Measurements from ENCODE around the gene KNTC1. TPM values are rescaled to one million over a fixed set of nuclear protein-coding genes. Genes with fewer than 3 reads are reported as not detected.
A peak's percentile ranks its signal among the peaks of the same experiment; 100 is the strongest.

KNTC1 gene
- total RNA-seq, 2 donors from 2014 or later: 86.7 to 115 TPM

- H3K36me3 Mint-ChIP-seq (ENCODE audit: low read depth): peaks cover 43% of the 10 kb centered on the region
- DNase-seq: peak; percentile 52
- peaks cover 11% of the 10 kb centered on the region for H3K4me1 Mint-ChIP-seq
- peak overlapping the region; percentile 97 for H3K27ac ChIP-seq (ENCODE audit: low read depth, low read length)
- no peak overlapping the region for H3K4me3 ChIP-seq (ENCODE audit: low read length)
- TF ChIP-seq, protein P1, sequence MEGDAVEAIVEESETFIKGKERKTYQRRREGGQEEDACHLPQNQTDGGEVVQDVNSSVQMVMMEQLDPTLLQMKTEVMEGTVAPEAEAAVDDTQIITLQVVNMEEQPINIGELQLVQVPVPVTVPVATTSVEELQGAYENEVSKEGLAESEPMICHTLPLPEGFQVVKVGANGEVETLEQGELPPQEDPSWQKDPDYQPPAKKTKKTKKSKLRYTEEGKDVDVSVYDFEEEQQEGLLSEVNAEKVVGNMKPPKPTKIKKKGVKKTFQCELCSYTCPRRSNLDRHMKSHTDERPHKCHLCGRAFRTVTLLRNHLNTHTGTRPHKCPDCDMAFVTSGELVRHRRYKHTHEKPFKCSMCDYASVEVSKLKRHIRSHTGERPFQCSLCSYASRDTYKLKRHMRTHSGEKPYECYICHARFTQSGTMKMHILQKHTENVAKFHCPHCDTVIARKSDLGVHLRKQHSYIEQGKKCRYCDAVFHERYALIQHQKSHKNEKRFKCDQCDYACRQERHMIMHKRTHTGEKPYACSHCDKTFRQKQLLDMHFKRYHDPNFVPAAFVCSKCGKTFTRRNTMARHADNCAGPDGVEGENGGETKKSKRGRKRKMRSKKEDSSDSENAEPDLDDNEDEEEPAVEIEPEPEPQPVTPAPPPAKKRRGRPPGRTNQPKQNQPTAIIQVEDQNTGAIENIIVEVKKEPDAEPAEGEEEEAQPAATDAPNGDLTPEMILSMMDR (conservative IDR thresholded peaks at IDR 0.05): no peak
- no peaks in the 10 kb centered on the region for H3K4me1 ChIP-seq (ENCODE audit: control insufficient read depth, insufficient read depth, low read length)
- no peaks in the 10 kb centered on the region for H3K9me3 Mint-ChIP-seq
- no peaks in the 10 kb centered on the region for H3K27me3 Mint-ChIP-seq (ENCODE audit: insufficient read depth)
- peaks cover 41% of the 10 kb centered on the region for H3K36me3 ChIP-seq (ENCODE audit: control insufficient read depth, insufficient read depth, low read length)
- H3K9me3 ChIP-seq (ENCODE audit: control insufficient read depth, low read length): no peaks in the 10 kb centered on the region
- H3K9ac ChIP-seq (ENCODE audit: extremely low read depth, low read length, poor library complexity, severe bottlenecking): peak overlapping the region; percentile 97
- peak overlapping the region; percentile 99 for H3K27ac Mint-ChIP-seq
- peak overlapping the region; percentile 93 for H3K4me3 Mint-ChIP-seq
- 94 to 97% methylated on average over 5 to 9 of the region's 9 CpGs for WGBS, 2 experiments (ENCODE audit: insufficient coverage in 1 of 2, insufficient read length in 1 of 2)
- H3K27me3 ChIP-seq (ENCODE audit: control insufficient read depth, insufficient read depth, low read length, poor library complexity, severe bottlenecking): no peaks in the 10 kb centered on the region
These were observed 25.5 kb upstream of the KNTC1 start for GRCh38 chr12:122501489-122501989.

DNA sequence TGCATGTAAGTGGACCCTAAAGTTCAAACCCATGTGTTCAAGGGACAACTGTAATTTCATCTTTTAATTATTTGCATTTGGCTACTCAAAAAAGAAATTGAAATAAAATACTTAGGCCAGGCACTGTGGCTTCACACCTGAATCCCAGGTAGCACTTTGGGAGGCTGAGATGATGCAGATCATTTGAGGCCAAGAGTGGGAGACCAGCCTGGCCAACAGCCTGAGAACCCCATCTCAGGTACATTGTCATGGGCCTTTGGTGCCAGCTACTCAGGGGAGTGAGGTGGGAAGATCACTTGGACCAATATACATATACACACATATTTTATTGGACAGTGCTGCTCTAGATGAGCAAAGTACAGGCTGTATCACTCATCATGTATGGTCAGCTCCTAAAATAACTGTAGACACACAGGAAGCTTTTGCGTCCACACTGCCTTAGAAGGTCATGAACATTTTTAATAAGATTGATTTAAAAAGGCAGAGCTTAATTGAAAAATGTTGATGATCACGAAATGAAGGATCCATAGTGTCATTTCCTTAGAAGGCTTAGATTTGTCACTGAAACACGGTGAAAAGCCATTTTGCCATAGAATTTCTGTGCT is 23.8 kb upstream of the KNTC1 start:
- Mint-ChIP-seq H3K27me3 (ENCODE audit: insufficient read depth) (no peaks in the 10 kb centered on the region), H3K36me3 (ENCODE audit: low read depth) (peaks cover 56% of the 10 kb centered on the region), H3K9me3 (no peaks in the 10 kb centered on the region), H3K4me3 (no peak overlapping the region), H3K4me1 (peaks cover 11% of the 10 kb centered on the region), H3K27ac (no peak overlapping the region)
- no peaks in the 10 kb centered on the region for H3K4me1 ChIP-seq (ENCODE audit: control insufficient read depth, insufficient read depth, low read length)
- H3K27ac ChIP-seq (ENCODE audit: low read depth, low read length): no peak overlapping the region
- no peaks in the 10 kb centered on the region for H3K9me3 ChIP-seq (ENCODE audit: control insufficient read depth, low read length)
- no peak overlapping the region for H3K9ac ChIP-seq (ENCODE audit: extremely low read depth, low read length, poor library complexity, severe bottlenecking)
- H3K4me3 ChIP-seq (ENCODE audit: low read length): no peak overlapping the region
- DNase-seq: peak; percentile 55
- H3K36me3 ChIP-seq (ENCODE audit: control insufficient read depth, insufficient read depth, low read length): peaks cover 54% of the 10 kb centered on the region
- 94 to 96% methylated on average over 3 of the region's 3 CpGs for WGBS, 2 experiments (ENCODE audit: insufficient coverage in 1 of 2, insufficient read length in 1 of 2)
- no peaks in the 10 kb centered on the region for H3K27me3 ChIP-seq (ENCODE audit: control insufficient read depth, insufficient read depth, low read length, poor library complexity, severe bottlenecking)
- TF ChIP-seq, protein P1 (conservative IDR thresholded peaks at IDR 0.05): no peak

DNA sequence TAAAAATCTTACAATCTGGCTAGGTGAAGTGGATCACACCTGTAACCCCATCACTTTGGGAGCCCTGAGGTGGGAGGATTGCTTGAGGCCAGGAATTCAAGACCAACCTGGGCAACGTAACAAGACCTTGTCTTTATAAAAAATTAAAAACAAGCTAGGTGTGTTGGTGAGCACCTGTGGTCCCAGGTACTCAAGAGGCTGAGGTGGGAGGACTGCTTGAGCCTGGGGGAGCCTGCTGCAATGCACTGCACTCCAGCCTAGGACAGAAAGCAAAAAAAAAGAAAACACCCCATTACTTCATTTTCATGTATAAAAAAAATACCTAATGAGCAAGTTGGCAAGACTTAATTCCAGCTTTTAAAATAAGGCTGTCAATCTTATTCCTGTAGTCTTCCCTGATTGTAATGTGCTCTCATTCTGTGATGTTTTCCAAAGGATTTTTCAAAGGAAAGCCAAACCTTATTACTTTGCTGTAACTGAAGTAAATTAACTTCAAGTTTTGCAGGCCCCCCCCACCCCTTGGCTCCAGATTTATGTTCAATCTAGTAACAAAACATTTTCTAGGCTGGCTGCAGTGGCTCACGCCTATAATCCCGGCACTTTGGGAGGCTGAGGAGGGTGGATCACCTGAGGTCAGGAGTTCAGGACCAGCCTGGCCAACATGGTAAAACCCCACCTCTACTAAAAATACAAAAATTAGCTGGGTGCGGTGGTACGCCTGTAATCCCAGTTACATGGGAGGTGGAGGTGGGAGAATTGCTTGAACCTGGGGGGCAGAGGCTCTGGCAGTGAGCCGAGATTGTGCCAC is 23.1 kb upstream of the KNTC1 start:
- Histone ChIP-seq H3K27me3 (ENCODE audit: control insufficient read depth, insufficient read depth, low read length, poor library complexity, severe bottlenecking) (no peaks in the 10 kb centered on the region), H3K4me1 (ENCODE audit: control insufficient read depth, insufficient read depth, low read length) (no peaks in the 10 kb centered on the region), H3K4me3 (ENCODE audit: low read length) (no peak overlapping the region), H3K9me3 (ENCODE audit: control insufficient read depth, low read length) (no peaks in the 10 kb centered on the region), H3K27ac (ENCODE audit: low read depth, low read length) (no peak overlapping the region), H3K36me3 (ENCODE audit: control insufficient read depth, insufficient read depth, low read length) (peaks cover 61% of the 10 kb centered on the region), H3K9ac (ENCODE audit: extremely low read depth, low read length, poor library complexity, severe bottlenecking) (no peak overlapping the region)
- Mint-ChIP-seq H3K4me3 (no peak overlapping the region), H3K27me3 (ENCODE audit: insufficient read depth) (no peaks in the 10 kb centered on the region), H3K36me3 (ENCODE audit: low read depth) (peaks cover 62% of the 10 kb centered on the region), H3K27ac (no peak overlapping the region), H3K4me1 (peaks cover 7% of the 10 kb centered on the region), H3K9me3 (no peaks in the 10 kb centered on the region)
- WGBS, 2 experiments (ENCODE audit: insufficient coverage in 1 of 2, insufficient read length in 1 of 2): 90 to 100% methylated on average over 4 of the region's 6 CpGs
- DNase-seq: peak; percentile 51
- TF ChIP-seq, protein P1 (conservative IDR thresholded peaks at IDR 0.05): no peak
